AML-193 (cell line): Measurements from ENCODE around the gene SIGLEC1.

Experiments
- DNase-seq, 2 experiments: peaks; one replicate each; lab custom pipeline; 2025; lab: John Stamatoyannopoulos, UW

Gene SIGLEC1

GRCh38 chr20:3712279-3712873 is at the start of gene SIGLEC1:
Gene SIGLEC1, minus strand, starts transcription at chr20:3712600. Its CDS starts 5,472 bp downstream, at chr20:3707128.
- peak; percentile 80 to 81 for DNase-seq

DNA sequence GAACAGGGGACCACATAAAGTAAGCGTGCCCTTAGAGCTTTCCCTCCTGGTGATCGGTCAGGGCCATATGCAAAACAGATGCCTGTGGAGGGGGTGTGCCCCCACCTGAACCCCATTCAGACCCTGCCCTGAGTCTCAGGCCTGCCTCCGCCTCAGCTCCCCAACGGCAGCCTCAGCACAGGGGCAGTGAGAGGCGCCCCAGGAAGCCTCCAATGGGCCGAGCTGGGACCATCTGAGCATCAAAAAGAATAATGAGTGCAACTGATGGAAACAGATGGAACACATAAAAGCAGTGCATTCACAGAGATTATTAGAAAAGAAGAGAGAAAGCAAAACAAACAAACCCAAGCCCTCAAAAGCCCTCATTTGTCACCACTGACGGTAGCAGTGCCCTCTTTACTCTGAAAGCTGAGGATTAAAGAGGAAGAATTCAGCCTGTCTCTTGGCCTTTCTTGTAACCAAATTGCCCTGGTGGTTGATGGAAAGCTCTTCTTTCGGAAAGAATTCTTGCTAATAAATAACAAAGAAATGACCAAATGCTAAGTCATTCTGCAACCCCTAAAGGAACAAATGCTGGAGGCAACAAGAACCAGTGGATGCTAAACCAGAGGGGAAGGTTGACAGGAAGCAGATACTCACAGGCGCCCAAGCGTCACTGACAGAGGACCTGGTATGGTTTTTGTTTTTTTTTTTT is 48.4 kb upstream of the SIGLEC1 start:
- no peak for DNase-seq

- DNase-seq, result no peak
Measured at GRCh38 chr20:3759884-3760283, 47.5 kb upstream of the SIGLEC1 start.

GRCh38 chr20:3759316-3759823 is 47.0 kb upstream of the SIGLEC1 start:
- DNase-seq, result no peak

- no peak for DNase-seq
Measured at GRCh38 chr20:3758566-3758965, 46.2 kb upstream of the SIGLEC1 start.

GRCh38 chr20:3757268-3757667 is 44.9 kb upstream of the SIGLEC1 start:
- DNase-seq, result no peak

DNA sequence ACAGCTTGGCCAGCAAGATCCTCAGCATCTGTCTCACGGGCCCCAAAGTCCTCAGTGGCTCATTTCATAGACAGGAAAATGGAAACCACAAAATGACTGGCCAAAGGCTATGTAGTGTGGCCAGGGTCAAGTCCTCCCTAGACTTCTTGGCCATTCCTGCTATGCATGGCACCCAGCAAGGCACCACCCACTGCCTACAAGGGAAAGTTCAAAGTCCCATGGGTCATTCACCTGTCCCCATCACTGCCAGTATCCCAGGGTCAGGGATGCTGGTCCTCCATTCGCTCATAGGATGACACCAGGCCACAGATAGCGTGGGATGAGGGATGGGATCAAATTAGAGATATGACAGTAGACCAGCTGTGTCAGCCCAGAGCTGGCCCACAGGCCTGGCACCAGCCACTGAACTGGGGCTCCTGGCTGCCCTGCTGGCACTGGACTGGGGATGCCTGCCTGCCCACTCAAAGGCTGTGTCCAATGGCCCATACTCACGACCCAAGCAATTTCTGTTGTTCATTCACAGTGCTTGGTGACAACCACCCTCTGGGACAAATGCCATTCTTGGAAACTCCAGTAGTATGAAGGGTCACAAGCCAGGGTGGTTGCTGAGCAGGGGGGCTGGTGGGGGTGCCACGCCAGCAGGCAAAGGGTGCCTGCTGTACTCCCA is 43.5 kb upstream of the SIGLEC1 start:
- DNase-seq, result no peak

GRCh38 chr20:3755269-3755668 is 42.9 kb upstream of the SIGLEC1 start:
- no peak for DNase-seq

- no peak for DNase-seq
Measured at GRCh38 chr20:3754276-3754630, 41.9 kb upstream of the SIGLEC1 start.

GRCh38 chr20:3753501-3754275 is 41.3 kb upstream of the SIGLEC1 start:
- no peak for DNase-seq

DNA sequence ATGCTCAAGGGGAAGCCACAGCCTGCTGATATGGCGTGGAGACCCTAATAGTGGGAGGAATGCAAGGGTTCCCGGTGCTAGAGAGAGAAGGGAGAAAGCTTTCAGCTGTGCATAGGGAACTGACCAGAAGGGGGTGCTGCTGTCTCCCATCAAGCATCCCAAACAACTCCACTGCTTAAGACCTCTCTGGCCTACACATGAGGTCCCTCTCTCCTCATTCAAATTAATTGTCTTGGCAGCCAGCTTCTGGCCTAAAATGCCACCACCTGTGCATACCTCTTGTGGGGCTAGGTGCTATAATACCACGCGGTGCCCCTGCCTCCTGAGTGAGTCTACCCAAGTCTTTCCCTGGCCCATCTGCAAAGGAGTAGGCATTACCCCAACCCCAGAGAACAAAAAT is 40.7 kb upstream of the SIGLEC1 start:
- DNase-seq, result peak; percentile 43 to 77

- no peak for DNase-seq
Measured at GRCh38 chr20:3752386-3752759, 40.0 kb upstream of the SIGLEC1 start.

- DNase-seq, result no peak
Measured at GRCh38 chr20:3751675-3752385, 39.4 kb upstream of the SIGLEC1 start.

DNA sequence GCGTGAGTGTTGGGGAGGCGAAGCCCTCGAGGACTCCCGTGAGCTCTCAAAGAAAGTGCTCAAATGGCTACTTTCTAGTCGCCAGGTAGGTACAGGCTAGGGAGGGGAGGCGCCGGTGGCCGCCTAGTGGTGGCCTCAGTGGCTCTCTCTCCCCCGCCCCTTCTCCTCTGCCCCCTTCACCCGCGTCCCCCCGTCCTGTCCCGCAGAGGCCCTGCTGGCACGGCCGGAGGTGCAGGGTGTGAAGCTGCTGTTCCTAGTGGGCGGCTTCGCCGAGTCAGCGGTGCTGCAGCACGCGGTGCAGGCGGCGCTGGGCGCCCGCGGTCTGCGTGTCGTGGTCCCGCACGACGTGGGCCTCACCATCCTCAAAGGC is 38.9 kb upstream of the SIGLEC1 start:
- no peak for DNase-seq

DNA sequence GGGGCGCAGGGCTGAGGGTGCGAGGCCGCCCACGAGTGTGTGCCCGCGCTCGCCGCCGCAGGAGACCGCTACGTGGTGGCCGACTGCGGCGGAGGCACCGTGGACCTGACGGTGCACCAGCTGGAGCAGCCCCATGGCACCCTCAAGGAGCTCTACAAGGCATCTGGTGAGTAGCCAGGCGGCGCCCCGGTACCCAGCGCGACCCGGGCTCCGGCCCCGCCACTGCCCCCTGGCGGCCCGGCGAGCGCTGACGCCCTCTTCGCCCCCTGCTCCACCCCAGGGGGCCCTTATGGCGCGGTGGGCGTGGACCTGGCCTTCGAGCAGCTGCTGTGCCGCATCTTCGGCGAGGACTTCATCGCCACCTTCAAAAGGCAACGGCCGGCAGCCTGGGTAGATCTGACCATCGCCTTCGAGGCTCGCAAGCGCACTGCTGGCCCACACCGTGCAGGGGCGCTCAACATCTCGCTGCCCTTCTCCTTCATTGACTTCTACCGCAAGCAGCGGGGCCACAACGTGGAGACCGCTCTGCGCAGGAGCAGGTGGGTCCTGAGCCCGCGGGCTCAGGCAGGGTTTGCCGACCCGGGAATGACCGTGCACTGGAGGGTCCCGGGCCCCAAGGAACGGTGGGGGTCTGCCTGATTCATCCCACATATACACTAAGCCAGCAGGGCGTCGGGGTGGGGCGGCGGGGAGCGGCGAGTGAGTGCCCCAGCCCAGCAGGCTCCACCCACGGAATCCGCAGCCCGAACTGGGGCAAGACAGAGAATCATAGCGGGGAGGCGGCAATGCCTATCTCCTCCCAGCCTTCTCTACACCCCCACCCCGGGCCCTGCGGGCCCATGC is 37.5 kb upstream of the SIGLEC1 start:
- no peak for DNase-seq

DNA sequence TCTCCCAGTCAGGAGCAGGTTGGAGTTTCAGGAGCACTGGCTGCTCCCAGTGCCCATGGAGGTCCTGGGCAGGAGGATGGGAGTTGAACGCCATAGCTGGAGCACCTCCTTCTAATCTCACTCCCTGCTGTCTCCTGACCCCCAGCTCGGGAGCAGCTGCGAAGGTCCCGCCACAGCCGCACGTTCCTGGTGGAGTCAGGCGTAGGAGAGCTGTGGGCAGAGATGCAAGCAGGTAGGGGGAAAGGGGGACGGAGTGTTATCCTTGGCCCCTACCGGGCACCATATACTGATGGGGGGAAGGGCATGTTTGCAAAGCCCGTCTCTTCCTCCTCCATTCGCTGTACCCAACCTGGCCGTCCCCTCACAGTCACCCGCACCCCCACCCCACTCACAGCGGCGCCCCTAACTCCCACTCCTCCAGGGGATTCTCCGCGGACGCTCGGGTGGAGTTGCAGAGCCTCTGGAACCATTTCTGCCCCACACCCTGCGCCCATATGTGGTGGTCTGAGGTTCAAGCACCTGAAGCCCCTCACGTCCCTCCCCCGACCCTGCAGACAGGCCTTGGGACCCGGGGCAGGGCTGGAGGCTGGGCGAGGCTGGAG is 36.8 kb upstream of the SIGLEC1 start:
- DNase-seq, result no peak

GRCh38 chr20:3748073-3748472 is 35.7 kb upstream of the SIGLEC1 start:
- no peak for DNase-seq

DNA sequence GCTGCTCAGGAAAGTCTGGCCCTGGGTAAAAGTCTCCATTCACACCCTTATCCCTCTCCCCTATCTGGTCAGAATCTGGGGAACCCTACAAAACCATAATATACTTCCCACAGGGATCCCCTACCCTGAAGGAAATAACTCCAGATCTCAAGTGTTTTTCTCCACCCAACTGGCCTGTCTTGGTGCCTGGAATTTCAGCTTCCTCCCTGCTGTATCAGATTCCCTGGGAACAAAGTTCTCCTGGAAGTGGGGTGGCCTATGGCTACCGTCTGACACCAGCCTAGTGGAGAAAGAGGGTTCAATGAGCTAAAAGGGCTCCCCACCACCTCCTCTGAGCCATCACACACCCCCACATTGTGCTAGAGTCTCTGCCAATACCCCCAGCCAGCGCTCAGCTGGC is 35.1 kb upstream of the SIGLEC1 start:
- no peak for DNase-seq

- no peak for DNase-seq
Measured at GRCh38 chr20:3745686-3746173, 33.3 kb upstream of the SIGLEC1 start.
